K562 (cell line): ENCODE data around the gene PUS7. TPM values are rescaled to one million over a fixed set of nuclear protein-coding genes. Genes with fewer than 3 reads are reported as not detected.

Experiments used
- ATAC-seq: fragments of 200-7000 bp; cut with Tn5 transposase; 3 replicates; pipeline ENCODE4 v1.9.1; 2020; ENCODE audit warnings: moderate library complexity
- BruUV-seq: library from RNA; stranded (reverse); fragments of 400-500 nt; replicated peaks from 2 replicates; lab custom pipeline; 2021; lab: Mats Ljungman, UMichigan
- CTCF ChIA-PET: fragments of 300-600 bp; formaldehyde crosslinking; extraction: SDS; loops from one replicate; lab custom pipeline; 2021; ENCODE audit warnings: low intra/inter-chr PET ratio; lab: Yijun Ruan, JAX
- POLR2A ChIA-PET: fragments of 300-600, 350-650 bp; sonication (Branson Sonifier 250); formaldehyde crosslinking; extraction: SDS; loops from one replicate; lab custom pipeline; 2021; ENCODE audit warnings: antibody characterized with exemption, inconsistent platforms; lab: Yijun Ruan, JAX
- DNase-seq, 4 experiments: peaks; one replicate each; pipeline versions ENCODE4 v3.0.0 to v3.0.0-alpha.2; 2011 to 2018; ENCODE audit warnings: low spot score in 3 of 4, mixed read lengths in 3 of 4; ENCODE audit errors: extremely low read depth in 1 of 4
- FAIRE-seq: peaks from 2 replicates; lab custom pipeline; 2011; peaks lifted over from hg19 to GRCh38; lab: Jason Lieb, UNC
- H2AFZ ChIP-seq: 2 replicates; pipeline ENCODE4 v1.6.0; 2011; ENCODE audit warnings: low read depth, low read length, control low read depth, inconsistent platforms
- H3K27ac ChIP-seq: fragments of 200-600 bp; 3 replicates; pipeline ENCODE4 v1.8.0; 2011; ENCODE audit warnings: low read depth, mild to moderate bottlenecking, control low read depth, inconsistent platforms, low read length, moderate library complexity, mixed read lengths; ENCODE audit errors: extremely low read depth
- H3K27me3 ChIP-seq, 2 experiments: fragments of 300-600 bp in 1 of 2; 2 replicates in 1 of 2; 3 replicates in 1 of 2; pipeline versions ENCODE4 v1.6.0 to v1.8.0; 2011; ENCODE audit warnings: inconsistent platforms in 2 of 2, low read length in 2 of 2, mild to moderate bottlenecking in 1 of 2, mixed read lengths in 1 of 2, moderate library complexity in 1 of 2; ENCODE audit not compliant: control insufficient read depth in 2 of 2, insufficient read depth in 2 of 2
- H3K36me3 ChIP-seq: fragments of 300-600 bp; 3 replicates; pipeline ENCODE4 v1.8.0; 2011; ENCODE audit warnings: mild to moderate bottlenecking, low read length, inconsistent platforms; ENCODE audit not compliant: control insufficient read depth, insufficient read depth
- H3K4me1 ChIP-seq, 2 experiments: fragments of 200-600 bp in 1 of 2; replicated peaks in 1 of 2; 2 replicates in 1 of 2; 3 replicates in 1 of 2; pipeline versions ENCODE4 v1.5.1 to v1.8.0; 2011; ENCODE audit warnings: inconsistent platforms in 2 of 2, low read length in 2 of 2, mild to moderate bottlenecking in 1 of 2, mixed read lengths in 1 of 2, moderate library complexity in 1 of 2; ENCODE audit not compliant: control insufficient read depth in 2 of 2, insufficient read depth in 2 of 2
- H3K4me2 ChIP-seq: 2 replicates; pipeline ENCODE4 v1.6.1; 2011; ENCODE audit warnings: low read length, control low read depth, inconsistent platforms, mixed read lengths; ENCODE audit not compliant: insufficient read depth
- H3K4me3 ChIP-seq: fragments of 200-600 bp; sonication (generic), shearing (Covaris generic); 2 replicates; pipeline ENCODE4 v1.5.1; 2016; ENCODE audit warnings: control low read depth, inconsistent platforms
- H3K79me2 ChIP-seq: fragments of 200-600 bp; 3 replicates; pipeline ENCODE4 v1.8.0; 2011; ENCODE audit warnings: low read length, inconsistent platforms; ENCODE audit not compliant: control insufficient read depth, insufficient read depth
- H3K9ac ChIP-seq, 2 experiments: 2 replicates each; pipeline versions ENCODE4 v1.6.0 to v1.6.1; 2011; ENCODE audit warnings: low read depth in 2 of 2, low read length in 2 of 2, control low read depth in 1 of 2, inconsistent platforms in 1 of 2, mild to moderate bottlenecking in 1 of 2, mixed read lengths in 1 of 2; ENCODE audit not compliant: insufficient read depth in 1 of 2
- H3K9me1 ChIP-seq: one replicate; pipeline ENCODE4 v1.6.0; 2011; ENCODE audit warnings: inconsistent platforms, mild to moderate bottlenecking, low read length, moderate library complexity; ENCODE audit not compliant: control insufficient read depth, insufficient read depth
- H3K9me3 ChIP-seq: replicated peaks from 2 replicates; pipeline ENCODE4 v1.5.1; 2011; ENCODE audit warnings: low read depth, low read length, inconsistent platforms; ENCODE audit not compliant: control insufficient read depth, insufficient read depth
- H4K20me1 ChIP-seq: replicated peaks from 2 replicates; pipeline ENCODE4 v1.6.1; 2011; ENCODE audit warnings: low read length, inconsistent platforms, mixed read lengths; ENCODE audit not compliant: control insufficient read depth, insufficient read depth
- CCAR2 ChIP-seq: fragments of 200-400 bp; formaldehyde crosslinking; IDR thresholded peaks from 2 replicates; pipeline ENCODE4 v1.6.1; 2017; ENCODE audit warnings: mild to moderate bottlenecking, low read depth, low read length
- COPS2 ChIP-seq: fragments of 450-650 bp; conservative IDR thresholded peaks from 2 replicates; pipeline ENCODE4 v1.6.1; 2016; ENCODE audit warnings: mild to moderate bottlenecking, moderate library complexity
- EHMT2 ChIP-seq: fragments of 450-650 bp; IDR thresholded peaks from 2 replicates; pipeline ENCODE4 v1.6.1; 2018; ENCODE audit warnings: antibody characterized with exemption
- IRF9 ChIP-seq: fragments of 450-650 bp; IDR thresholded peaks from 2 replicates; pipeline ENCODE4 v1.6.1; 2016; ENCODE audit warnings: missing biosample characterization, missing genetic modification characterization
- NCOA1 ChIP-seq: fragments of 450-650 bp; IDR thresholded peaks from 2 replicates; pipeline ENCODE4 v1.6.1; 2016; ENCODE audit warnings: low read depth
- SRSF9 ChIP-seq: fragments of 200-400 bp; formaldehyde crosslinking; IDR thresholded peaks from 2 replicates; pipeline ENCODE4 v1.6.1; 2017; ENCODE audit warnings: low read depth, low read length, borderline replicate concordance
- STAT6 ChIP-seq: sonication (generic); formaldehyde crosslinking; IDR thresholded peaks from 2 replicates; pipeline ENCODE4 v1.8.1; 2023; ENCODE audit warnings: mild to moderate bottlenecking, missing genetic modification reagents
- ZNF280B ChIP-seq: fragments of 250-450 bp; sonication (Bioruptor Pico); IDR thresholded peaks from 2 replicates; pipeline ENCODE4 v1.5.1; 2021; ENCODE audit warnings: mild to moderate bottlenecking
- ZNF76 ChIP-seq: fragments of 250-450 bp; sonication (Bioruptor Pico); IDR thresholded peaks from 2 replicates; pipeline ENCODE4 v1.4.0; 2020; ENCODE audit warnings: mild to moderate bottlenecking, moderate library complexity, borderline replicate concordance
- ZSCAN32 ChIP-seq: fragments of 450-650 bp; formaldehyde crosslinking; IDR thresholded peaks from 2 replicates; pipeline ENCODE4 v1.4.0; 2020; ENCODE audit warnings: mild to moderate bottlenecking, moderate library complexity
- WGBS: fragments of 100-300 bp; shearing (Covaris generic); methylation state at CpG from one replicate; pipeline ENCODE4 v1.1.6; 2016; ENCODE audit warnings: low coverage, mixed read lengths; ENCODE audit not compliant: insufficient coverage; ENCODE audit errors: missing lambda C conversion rate; 5-methylcytosine and 5-hydroxymethylcytosine counted together
- in situ Hi-C: fragments of 300-500 bp; cut with MboI; formaldehyde crosslinking; loops from 4 replicates; pipeline ENCODE4 v1.15.0; 2018; ENCODE audit warnings: inconsistent platforms, mixed read lengths
- intact Hi-C: fragments of 100-400 bp; cut with micrococcal nuclease; formaldehyde crosslinking; loops from 2 replicates; pipeline ENCODE4 v1.14.2; 2022
- polyA plus RNA-seq, 8 experiments: library from polyadenylated mRNA; depleted of rRNA in 4 of 8; stranded (reverse) in 5 of 8; unstranded in 3 of 8; fragments of >200 nt; fragmentation: Nextera tagmentation in 2 of 8; fragmentation: Illumina TruSeq in 1 of 8; extraction: Ambion mirVana in 2 of 8; extraction: Trizol in 1 of 8; gene quantifications; 2 replicates each; pipeline versions ENCODE4 v1.2.1 to v1.2.3, GENCODE V29; 2011 to 2014; ENCODE audit warnings: inconsistent platforms in 1 of 8, missing spikeins in 1 of 8
- total RNA-seq, 7 experiments: library from RNA; depleted of rRNA in 6 of 7; stranded (reverse); fragments of >200 nt in 6 of 7; fragmentation: Illumina TruSeq in 2 of 7; extraction: Trizol in 2 of 7; gene quantifications; 2 replicates each; pipeline versions ENCODE4 v1.2.1 to v1.2.3, GENCODE V29; 2011 to 2021; ENCODE audit warnings: low replicate concordance in 1 of 7
- TF ChIP-seq, protein P1 (sequence below): sonication (generic); formaldehyde crosslinking; IDR thresholded peaks from 2 replicates; pipeline ENCODE4 v1.8.0; 2023; ENCODE audit warnings: mild to moderate bottlenecking, missing genetic modification reagents
- TF ChIP-seq, protein P2 (sequence below): sonication (generic); formaldehyde crosslinking; IDR thresholded peaks from 2 replicates; pipeline ENCODE4 v1.8.1; 2023; ENCODE audit warnings: mild to moderate bottlenecking, missing genetic modification reagents
- TF ChIP-seq, protein P3 (sequence below): sonication (generic); formaldehyde crosslinking; IDR thresholded peaks from 2 replicates; pipeline ENCODE4 v1.8.1; 2023; ENCODE audit warnings: mild to moderate bottlenecking, missing genetic modification reagents

PUS7 gene
- total and polyA plus RNA-seq, 9 of the 15 experiments (the other 6 are each of a cell fraction or from before 2014, with no cell fraction given), result 15.1 to 95.6 (median 63.2) TPM

- in situ Hi-C loops, result no loop called here
- WGBS, result 95% methylated on average over 6 of the region's 6 CpGs
- no peak for ATAC-seq
- TF ChIP-seq, protein P1, sequence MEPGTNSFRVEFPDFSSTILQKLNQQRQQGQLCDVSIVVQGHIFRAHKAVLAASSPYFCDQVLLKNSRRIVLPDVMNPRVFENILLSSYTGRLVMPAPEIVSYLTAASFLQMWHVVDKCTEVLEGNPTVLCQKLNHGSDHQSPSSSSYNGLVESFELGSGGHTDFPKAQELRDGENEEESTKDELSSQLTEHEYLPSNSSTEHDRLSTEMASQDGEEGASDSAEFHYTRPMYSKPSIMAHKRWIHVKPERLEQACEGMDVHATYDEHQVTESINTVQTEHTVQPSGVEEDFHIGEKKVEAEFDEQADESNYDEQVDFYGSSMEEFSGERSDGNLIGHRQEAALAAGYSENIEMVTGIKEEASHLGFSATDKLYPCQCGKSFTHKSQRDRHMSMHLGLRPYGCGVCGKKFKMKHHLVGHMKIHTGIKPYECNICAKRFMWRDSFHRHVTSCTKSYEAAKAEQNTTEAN (CRISPR knock-in tag), result no peak
- TF ChIP-seq COPS2 (no peak), ZNF280B (CRISPR knock-in tag) (no peak), IRF9 (no peak), SRSF9 (no peak), STAT6 (CRISPR knock-in tag) (no peak), ZSCAN32 (CRISPR knock-in tag) (no peak), ZNF76 (CRISPR knock-in tag) (no peak), EHMT2 (no peak), CCAR2 (no peak), NCOA1 (no peak)
- TF ChIP-seq, protein P2, sequence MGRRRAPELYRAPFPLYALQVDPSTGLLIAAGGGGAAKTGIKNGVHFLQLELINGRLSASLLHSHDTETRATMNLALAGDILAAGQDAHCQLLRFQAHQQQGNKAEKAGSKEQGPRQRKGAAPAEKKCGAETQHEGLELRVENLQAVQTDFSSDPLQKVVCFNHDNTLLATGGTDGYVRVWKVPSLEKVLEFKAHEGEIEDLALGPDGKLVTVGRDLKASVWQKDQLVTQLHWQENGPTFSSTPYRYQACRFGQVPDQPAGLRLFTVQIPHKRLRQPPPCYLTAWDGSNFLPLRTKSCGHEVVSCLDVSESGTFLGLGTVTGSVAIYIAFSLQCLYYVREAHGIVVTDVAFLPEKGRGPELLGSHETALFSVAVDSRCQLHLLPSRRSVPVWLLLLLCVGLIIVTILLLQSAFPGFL (CRISPR knock-in tag), result no peak
- TF ChIP-seq, protein P3, sequence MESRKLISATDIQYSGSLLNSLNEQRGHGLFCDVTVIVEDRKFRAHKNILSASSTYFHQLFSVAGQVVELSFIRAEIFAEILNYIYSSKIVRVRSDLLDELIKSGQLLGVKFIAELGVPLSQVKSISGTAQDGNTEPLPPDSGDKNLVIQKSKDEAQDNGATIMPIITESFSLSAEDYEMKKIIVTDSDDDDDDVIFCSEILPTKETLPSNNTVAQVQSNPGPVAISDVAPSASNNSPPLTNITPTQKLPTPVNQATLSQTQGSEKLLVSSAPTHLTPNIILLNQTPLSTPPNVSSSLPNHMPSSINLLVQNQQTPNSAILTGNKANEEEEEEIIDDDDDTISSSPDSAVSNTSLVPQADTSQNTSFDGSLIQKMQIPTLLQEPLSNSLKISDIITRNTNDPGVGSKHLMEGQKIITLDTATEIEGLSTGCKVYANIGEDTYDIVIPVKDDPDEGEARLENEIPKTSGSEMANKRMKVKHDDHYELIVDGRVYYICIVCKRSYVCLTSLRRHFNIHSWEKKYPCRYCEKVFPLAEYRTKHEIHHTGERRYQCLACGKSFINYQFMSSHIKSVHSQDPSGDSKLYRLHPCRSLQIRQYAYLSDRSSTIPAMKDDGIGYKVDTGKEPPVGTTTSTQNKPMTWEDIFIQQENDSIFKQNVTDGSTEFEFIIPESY (CRISPR knock-in tag), result no peak
These were observed 2.7 kb downstream of the PUS7 start for GRCh38 chr7:105519353-105519752.

More at GRCh38 chr7:105519353-105519752, 2.7 kb downstream of the PUS7 start:
- no TSS peak for BruUV-seq
- no peaks in the 10 kb centered on the region for H3K9me1 ChIP-seq
- FAIRE-seq (no peak), DNase-seq (no peak)
- no peaks in the 10 kb centered on the region for H3K9me3 ChIP-seq
- intact Hi-C loops, result no loop called here
- ChIA-PET CTCF (no interaction called here), POLR2A (interaction anchor here (0.6 to 2.3 kb wide), 6 partner anchors 9 to 97 kb away, joined by 3 to 16 read pairs (median 4); partner anchors contain the start of gene RINT1)
- H3K36me3 ChIP-seq, result peaks cover 44% of the 10 kb centered on the region
- no peak overlapping the region for H3K27ac ChIP-seq
- peaks cover 73% of the 10 kb centered on the region for H3K79me2 ChIP-seq
- H3K4me3 ChIP-seq, result no peak overlapping the region
- no peaks in the 10 kb centered on the region for H4K20me1 ChIP-seq
- no peak overlapping the region for H3K9ac ChIP-seq
- peaks cover 17 to 33% of the 10 kb centered on the region in 2 experiments; a peak in 3 of 5 replicates for H3K4me1 ChIP-seq
- H3K27me3 ChIP-seq, result no peaks in the 10 kb centered on the region
- H3K4me2 ChIP-seq, result no peak overlapping the region
- no peak overlapping the region for H2AFZ ChIP-seq
